GM10266 (cell line): ENCODE results near the gene TNFAIP2.

Experiments used
- DNase-seq: peaks from one replicate; pipeline ENCODE4 v3.0.0; 2012; ENCODE audit errors: extremely low spot score
- CTCF ChIP-seq: IDR thresholded peaks from 2 replicates; pipeline ENCODE4 v1.5.1; 2012; ENCODE audit warnings: mild to moderate bottlenecking, low read depth; ENCODE audit not compliant: control insufficient read depth, insufficient read depth; ENCODE audit errors: missing control alignments

The TNFAIP2 gene

GRCh38 chr14:103122947-103123633, at the start of gene TNFAIP2:
TNFAIP2 (plus strand) TSS chr14:103123461; CDS start chr14:103126458, 2,997 bp downstream.
- peak; percentile 3 for TF ChIP-seq CTCF
- DNase-seq, result peak; percentile 75

GRCh38 chr14:103073876-103074728, 49.2 kb upstream of the TNFAIP2 start:
- peak; percentile 7 for TF ChIP-seq CTCF
- no peak for DNase-seq

- no peak for DNase-seq
- TF ChIP-seq CTCF, result no peak
These were observed 48.4 kb upstream of the TNFAIP2 start for GRCh38 chr14:103074729-103075367.

GRCh38 chr14:103078420-103078749, 44.9 kb upstream of the TNFAIP2 start:
- peak; percentile 84 for TF ChIP-seq CTCF
- DNase-seq, result peak; percentile 91

GRCh38 chr14:103078860-103079587, 44.2 kb upstream of the TNFAIP2 start:
- DNase-seq, result no peak
- no peak for TF ChIP-seq CTCF

- no peak for TF ChIP-seq CTCF
- no peak for DNase-seq
These were observed 41.3 kb upstream of the TNFAIP2 start for GRCh38 chr14:103081951-103082350.
